ENCODE data around the gene FGF3. TPM values are rescaled to one million over a fixed set of nuclear protein-coding genes. Genes with fewer than 3 reads are reported as not detected.

FGF3 gene
- total RNA-seq, 1 donor from 2014 or later, result not detected

DNA sequence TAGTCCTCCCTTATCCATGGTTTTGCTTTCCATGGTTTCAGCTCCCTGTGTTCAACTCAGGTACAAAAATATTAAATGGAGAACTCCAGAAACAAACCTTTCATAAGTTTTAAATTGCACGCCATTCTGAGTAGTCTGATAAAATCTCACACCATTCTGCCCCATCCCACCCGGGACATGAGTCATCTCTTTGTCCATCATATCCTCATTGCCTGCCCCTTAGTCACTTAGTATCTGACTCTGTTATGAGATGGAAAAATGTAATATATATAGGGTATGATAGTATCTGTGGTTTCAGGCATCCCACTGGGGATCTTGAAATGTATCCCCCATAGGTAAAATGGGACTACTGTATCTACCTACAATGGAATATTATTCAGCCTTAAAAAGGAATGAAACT, 35.5 kb upstream of the FGF3 start:
- Histone ChIP-seq H3K9me3 (no peaks in the 10 kb centered on the region), H3K36me3 (no peaks in the 10 kb centered on the region), H3K4me3 (no peak overlapping the region), H3K4me1 (no peaks in the 10 kb centered on the region), H3K27me3 (peaks cover 9% of the 10 kb centered on the region), H3K27ac (no peak overlapping the region)
- intact Hi-C loops (cut with DNase I), result no loop called here
- no peak for DNase-seq (ENCODE audit: low spot score in 2 of 2)
- TF ChIP-seq, protein P1, sequence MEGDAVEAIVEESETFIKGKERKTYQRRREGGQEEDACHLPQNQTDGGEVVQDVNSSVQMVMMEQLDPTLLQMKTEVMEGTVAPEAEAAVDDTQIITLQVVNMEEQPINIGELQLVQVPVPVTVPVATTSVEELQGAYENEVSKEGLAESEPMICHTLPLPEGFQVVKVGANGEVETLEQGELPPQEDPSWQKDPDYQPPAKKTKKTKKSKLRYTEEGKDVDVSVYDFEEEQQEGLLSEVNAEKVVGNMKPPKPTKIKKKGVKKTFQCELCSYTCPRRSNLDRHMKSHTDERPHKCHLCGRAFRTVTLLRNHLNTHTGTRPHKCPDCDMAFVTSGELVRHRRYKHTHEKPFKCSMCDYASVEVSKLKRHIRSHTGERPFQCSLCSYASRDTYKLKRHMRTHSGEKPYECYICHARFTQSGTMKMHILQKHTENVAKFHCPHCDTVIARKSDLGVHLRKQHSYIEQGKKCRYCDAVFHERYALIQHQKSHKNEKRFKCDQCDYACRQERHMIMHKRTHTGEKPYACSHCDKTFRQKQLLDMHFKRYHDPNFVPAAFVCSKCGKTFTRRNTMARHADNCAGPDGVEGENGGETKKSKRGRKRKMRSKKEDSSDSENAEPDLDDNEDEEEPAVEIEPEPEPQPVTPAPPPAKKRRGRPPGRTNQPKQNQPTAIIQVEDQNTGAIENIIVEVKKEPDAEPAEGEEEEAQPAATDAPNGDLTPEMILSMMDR (IDR thresholded peaks at IDR 0.05), result no peak

DNA sequence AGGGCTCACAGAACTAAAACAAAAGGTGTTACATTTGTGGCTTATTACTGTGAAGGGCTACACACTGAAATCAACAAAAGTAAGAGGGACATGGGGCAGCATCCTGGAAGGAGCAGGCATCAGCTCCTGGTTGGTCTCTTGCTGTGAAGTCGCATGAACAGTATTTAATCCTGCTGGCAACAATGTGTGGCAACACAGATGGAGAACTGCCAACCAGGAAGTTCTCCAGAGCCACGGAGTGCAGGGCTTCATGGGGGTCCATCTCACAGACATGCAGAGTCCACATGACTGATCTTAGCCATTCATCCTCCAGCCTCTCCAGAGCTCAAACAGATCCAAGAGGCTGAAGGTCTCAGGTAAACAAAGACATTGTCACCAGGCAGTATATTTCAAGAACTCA, 32.8 kb upstream of the FGF3 start:
- no peaks in the 10 kb centered on the region for H3K4me1 ChIP-seq
- no peak overlapping the region for H3K4me3 ChIP-seq
- TF ChIP-seq, protein P1 (IDR thresholded peaks at IDR 0.05), result no peak
- intact Hi-C loops (cut with DNase I), result no loop called here
- peaks cover 9% of the 10 kb centered on the region for H3K27me3 ChIP-seq
- no peaks in the 10 kb centered on the region for H3K9me3 ChIP-seq
- DNase-seq (ENCODE audit: low spot score in 2 of 2), result no peak
- no peak overlapping the region for H3K27ac ChIP-seq
- no peaks in the 10 kb centered on the region for H3K36me3 ChIP-seq

DNA sequence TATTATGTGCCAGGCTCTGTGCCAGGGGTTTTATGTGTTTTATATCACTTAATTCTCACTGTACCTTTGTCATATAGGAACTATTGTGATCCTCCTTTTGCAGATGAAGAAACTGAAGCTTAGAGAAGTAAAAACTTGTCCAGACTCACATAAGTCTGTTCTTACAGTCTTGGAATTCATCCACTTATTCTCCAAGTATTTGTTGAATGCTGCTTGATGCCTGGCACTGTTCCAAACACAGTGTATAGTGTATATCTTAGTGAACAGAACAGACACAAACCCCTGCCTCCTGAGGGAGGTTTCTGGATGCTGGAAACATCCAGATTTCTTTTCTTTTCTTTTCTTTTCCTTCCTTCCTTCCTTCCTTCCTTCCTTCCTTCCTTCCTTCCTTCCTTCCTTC, 29.0 kb upstream of the FGF3 start:
- no peak for DNase-seq (ENCODE audit: low spot score in 2 of 2)
- intact Hi-C loops (cut with DNase I), result no loop called here
- Histone ChIP-seq H3K27me3 (peaks cover 9% of the 10 kb centered on the region), H3K4me1 (no peaks in the 10 kb centered on the region), H3K36me3 (no peaks in the 10 kb centered on the region), H3K4me3 (no peak overlapping the region), H3K9me3 (no peaks in the 10 kb centered on the region), H3K27ac (no peak overlapping the region)
- TF ChIP-seq, protein P1 (IDR thresholded peaks at IDR 0.05), result no peak

DNA sequence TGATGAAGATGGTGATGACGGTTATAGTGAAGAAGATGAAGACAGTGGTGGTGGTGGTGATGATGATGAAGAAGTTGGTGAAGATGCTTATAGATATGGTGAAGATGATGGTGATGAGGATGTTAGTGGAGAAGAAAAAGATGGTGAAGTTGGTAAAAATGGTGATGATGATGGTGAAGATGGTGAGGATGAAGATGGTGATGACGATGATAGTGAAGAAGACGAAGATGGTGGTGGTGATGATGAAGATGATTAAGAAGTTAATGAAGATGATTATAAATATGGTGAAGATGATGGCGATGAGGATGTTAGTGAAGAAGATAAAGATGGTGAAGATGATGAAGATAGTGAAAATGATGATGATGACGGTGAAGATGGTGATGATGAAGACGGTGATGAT, 25.2 kb upstream of the FGF3 start:
- no peaks in the 10 kb centered on the region for H3K36me3 ChIP-seq
- no peak overlapping the region for H3K4me3 ChIP-seq
- H3K27ac ChIP-seq, result no peak overlapping the region
- TF ChIP-seq, protein P1 (IDR thresholded peaks at IDR 0.05), result no peak
- no peak for DNase-seq (ENCODE audit: low spot score in 2 of 2)
- intact Hi-C loops (cut with DNase I), result no loop called here
- H3K9me3 ChIP-seq, result no peaks in the 10 kb centered on the region
- no peaks in the 10 kb centered on the region for H3K4me1 ChIP-seq
- no peaks in the 10 kb centered on the region for H3K27me3 ChIP-seq

DNA sequence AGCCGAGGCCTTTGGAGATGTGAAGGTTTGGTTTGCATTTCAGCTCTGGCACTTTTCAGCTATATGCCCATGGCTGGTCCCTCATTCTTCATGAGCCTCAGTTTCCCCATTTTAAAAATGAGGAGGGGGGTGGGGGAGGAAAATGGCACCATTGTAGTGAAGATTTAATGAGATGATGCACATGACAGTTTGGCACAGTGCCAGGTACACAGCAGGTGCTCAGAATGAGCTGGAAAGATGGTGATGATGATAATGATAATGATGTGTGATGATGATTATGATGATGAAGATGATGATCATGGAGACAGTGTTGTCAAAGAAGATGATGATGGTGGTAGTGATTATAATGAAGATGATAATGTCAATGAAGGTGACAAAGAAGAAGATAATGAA, 24.3 kb upstream of the FGF3 start:
- H3K4me3 ChIP-seq, result no peak overlapping the region
- no peaks in the 10 kb centered on the region for H3K9me3 ChIP-seq
- no peaks in the 10 kb centered on the region for H3K36me3 ChIP-seq
- TF ChIP-seq, protein P1 (IDR thresholded peaks at IDR 0.05), result no peak
- no peaks in the 10 kb centered on the region for H3K27me3 ChIP-seq
- no peaks in the 10 kb centered on the region for H3K4me1 ChIP-seq
- no peak overlapping the region for H3K27ac ChIP-seq
- intact Hi-C loops (cut with DNase I), result no loop called here
- no peak for DNase-seq (ENCODE audit: low spot score in 2 of 2)

All from ascending aorta (tissue), 2 donors.